H9 (cell line): ENCODE results near the gene GOLGA6L24. TPM values are rescaled to one million over a fixed set of nuclear protein-coding genes. Genes with fewer than 3 reads are reported as not detected.

ENCODE experiments used
- total RNA-seq: library from RNA; stranded (reverse); gene quantifications from 2 replicates; pipeline ENCODE4 v1.2.1, GENCODE V29; 2021

GOLGA6L24 gene
- total RNA-seq, 1 experiment from 2014 or later, result not detected

Other genes starting within 250 kb of the GOLGA6L24 start
- 57.9 and 69.2 TPM in 2 replicates for gene HERC2, start 35.9 kb downstream of the GOLGA6L24 start, total RNA-seq
- not detected in 2 replicates for gene GOLGA8F, start 20.6 kb upstream of the GOLGA6L24 start, total RNA-seq
- not detected in 2 replicates for gene GOLGA8G, start 174.9 kb upstream of the GOLGA6L24 start, total RNA-seq
- not detected in 2 replicates for gene GOLGA6L25, start 195.5 kb upstream of the GOLGA6L24 start, total RNA-seq